Measurements from ENCODE around the gene FAM3C. TPM values are rescaled to one million over a fixed set of nuclear protein-coding genes. Genes with fewer than 3 reads are reported as not detected.
"Not testable (repeated sequence)": the region's sequence is repeated elsewhere in the genome, so short reads cannot be mapped to it uniquely, and the experiment has no call there.

Gene FAM3C
- total RNA-seq, 6 experiments from 2014 or later: 54.8 to 85.0 (median 76.6) TPM

DNA sequence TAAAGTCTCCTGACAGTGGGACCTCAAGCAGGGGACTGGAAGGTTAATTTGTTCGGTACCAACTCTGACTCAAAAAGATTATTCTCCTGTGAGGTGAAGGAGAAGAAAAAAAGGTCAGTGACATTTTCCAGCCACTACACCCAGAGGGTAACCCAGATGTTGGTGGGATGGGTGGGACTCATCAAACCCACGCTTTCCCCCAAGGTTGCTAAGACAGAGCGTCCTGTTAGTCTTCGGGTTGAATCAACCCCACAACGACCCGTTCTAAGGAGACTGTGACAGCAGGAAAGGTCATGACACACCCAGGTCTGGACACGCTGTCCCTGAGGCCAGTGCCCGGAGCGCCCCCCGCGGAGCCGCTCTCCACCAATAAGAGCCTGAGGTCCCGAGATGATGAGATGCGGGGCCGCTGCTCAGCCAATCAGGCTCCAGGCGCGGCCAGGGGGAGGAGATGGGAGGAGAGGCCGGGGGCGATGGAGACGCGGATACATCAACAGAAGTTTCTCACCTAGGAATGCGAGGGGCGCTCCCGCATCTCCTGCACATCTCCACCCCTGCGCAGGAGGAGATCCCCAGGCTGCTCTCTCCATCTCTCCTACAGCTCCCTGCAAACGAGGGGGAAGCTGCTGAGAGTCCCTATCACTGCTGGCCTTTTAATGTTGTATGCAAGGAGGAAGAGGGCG lies 67.5 kb downstream of the FAM3C start, which contains the start of gene WNT16:
Gene WNT16, plus strand, starts transcription at position 493 of the 683 bp plus-strand sequence. CDS start 293 bp downstream, outside the sequence.
- Mint-ChIP-seq H3K27ac (no peak within 1 kb of the TSS), H3K9me3 (no peaks in the 10 kb centered on the region), H3K27me3 (ENCODE audit: insufficient read depth) (peaks cover 17% of the 10 kb centered on the region; the same call in 1 of the 2 replicates), H3K36me3 (ENCODE audit: low read depth) (no peaks in the 10 kb centered on the region), H3K4me3 (peak within 1 kb of the TSS; percentile 86), H3K4me1 (ENCODE audit: low read depth) (peaks cover 26% of the 10 kb centered on the region)
- TF ChIP-seq, protein P1, sequence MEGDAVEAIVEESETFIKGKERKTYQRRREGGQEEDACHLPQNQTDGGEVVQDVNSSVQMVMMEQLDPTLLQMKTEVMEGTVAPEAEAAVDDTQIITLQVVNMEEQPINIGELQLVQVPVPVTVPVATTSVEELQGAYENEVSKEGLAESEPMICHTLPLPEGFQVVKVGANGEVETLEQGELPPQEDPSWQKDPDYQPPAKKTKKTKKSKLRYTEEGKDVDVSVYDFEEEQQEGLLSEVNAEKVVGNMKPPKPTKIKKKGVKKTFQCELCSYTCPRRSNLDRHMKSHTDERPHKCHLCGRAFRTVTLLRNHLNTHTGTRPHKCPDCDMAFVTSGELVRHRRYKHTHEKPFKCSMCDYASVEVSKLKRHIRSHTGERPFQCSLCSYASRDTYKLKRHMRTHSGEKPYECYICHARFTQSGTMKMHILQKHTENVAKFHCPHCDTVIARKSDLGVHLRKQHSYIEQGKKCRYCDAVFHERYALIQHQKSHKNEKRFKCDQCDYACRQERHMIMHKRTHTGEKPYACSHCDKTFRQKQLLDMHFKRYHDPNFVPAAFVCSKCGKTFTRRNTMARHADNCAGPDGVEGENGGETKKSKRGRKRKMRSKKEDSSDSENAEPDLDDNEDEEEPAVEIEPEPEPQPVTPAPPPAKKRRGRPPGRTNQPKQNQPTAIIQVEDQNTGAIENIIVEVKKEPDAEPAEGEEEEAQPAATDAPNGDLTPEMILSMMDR (IDR thresholded peaks at IDR 0.05): no peak
- DNase-seq: no peak

- no peaks in the 10 kb centered on the region for H3K9me3 Mint-ChIP-seq
- no peak for DNase-seq
Measured at GRCh38 chr7:121327671-121328070, 68.4 kb downstream of the FAM3C start.

GRCh38 chr7:121323515-121324302 lies 72.4 kb downstream of the FAM3C start:
- no peak overlapping the region for H3K27ac Mint-ChIP-seq
- peaks cover 4% of the 10 kb centered on the region for H3K27me3 Mint-ChIP-seq (ENCODE audit: insufficient read depth)
- TF ChIP-seq, protein P1 (IDR thresholded peaks at IDR 0.05): no peak
- H3K4me1 Mint-ChIP-seq (ENCODE audit: low read depth): peaks cover 17% of the 10 kb centered on the region; the same call in 1 of the 2 replicates
- H3K9me3 Mint-ChIP-seq: no peaks in the 10 kb centered on the region
- no peak for DNase-seq
- no peaks in the 10 kb centered on the region for H3K36me3 Mint-ChIP-seq (ENCODE audit: low read depth)
- no peak overlapping the region for H3K4me3 Mint-ChIP-seq

More at GRCh38 chr7:121327671-121328070, 68.4 kb downstream of the FAM3C start:
- no peaks in the 10 kb centered on the region for H3K36me3 Mint-ChIP-seq (ENCODE audit: low read depth)
- H3K27me3 Mint-ChIP-seq (ENCODE audit: insufficient read depth): peaks cover 17% of the 10 kb centered on the region; the same call in 1 of the 2 replicates
- no peak overlapping the region for H3K4me3 Mint-ChIP-seq
- H3K27ac Mint-ChIP-seq: no peak overlapping the region
- TF ChIP-seq, protein P1 (IDR thresholded peaks at IDR 0.05): no peak
- peaks cover 30% of the 10 kb centered on the region for H3K4me1 Mint-ChIP-seq (ENCODE audit: low read depth)

- peaks cover 11% of the 10 kb centered on the region; the same call in 1 of the 2 replicates for H3K4me1 Mint-ChIP-seq (ENCODE audit: low read depth)
- H3K36me3 Mint-ChIP-seq (ENCODE audit: low read depth): no peaks in the 10 kb centered on the region
- no peak overlapping the region for H3K27ac Mint-ChIP-seq
- TF ChIP-seq, protein P1 (IDR thresholded peaks at IDR 0.05): no peak
- peaks cover 3% of the 10 kb centered on the region for H3K27me3 Mint-ChIP-seq (ENCODE audit: insufficient read depth)
- H3K4me3 Mint-ChIP-seq: no peak overlapping the region
- DNase-seq: no peak
- H3K9me3 Mint-ChIP-seq: no peaks in the 10 kb centered on the region
Measured at GRCh38 chr7:121322460-121322859, 73.6 kb downstream of the FAM3C start.

DNA sequence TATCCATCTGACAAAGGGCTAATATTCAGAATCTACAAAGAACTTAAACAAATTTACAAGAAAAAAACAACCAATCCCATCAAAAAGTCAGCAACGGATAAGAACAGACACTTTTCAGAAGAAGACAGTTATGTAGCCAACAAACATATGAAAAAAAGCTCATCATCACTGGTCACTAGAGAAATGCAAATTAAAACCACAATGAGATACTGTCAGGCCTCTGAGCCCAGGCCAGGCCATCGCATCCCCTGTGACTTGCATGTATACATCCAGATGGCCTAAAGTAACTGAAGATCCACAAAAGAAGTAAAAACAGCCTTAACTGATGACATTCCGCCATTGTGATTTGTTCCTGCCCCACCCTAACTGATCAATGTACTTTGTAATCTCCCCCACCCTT lies 80.9 kb downstream of the FAM3C start:
- not testable (repeated sequence) for H3K27ac Mint-ChIP-seq; H3K36me3 Mint-ChIP-seq (ENCODE audit: low read depth); H3K4me3 Mint-ChIP-seq; H3K27me3 Mint-ChIP-seq (ENCODE audit: insufficient read depth); DNase-seq
- peaks cover 30% of the 10 kb centered on the region for H3K4me1 Mint-ChIP-seq (ENCODE audit: low read depth)
- peaks cover 11% of the 10 kb centered on the region for H3K9me3 Mint-ChIP-seq

All from HFFc6 (cell line).